ENCODE results near the gene DMAC1. TPM values are rescaled to one million over a fixed set of nuclear protein-coding genes. Genes with fewer than 3 reads are reported as not detected.

The DMAC1 gene
- total RNA-seq, 6 experiments from 2014 or later, result 10.4 to 28.5 (median 23.1) TPM

- 80% methylated on average over 6 of the region's 12 CpGs for WGBS (ENCODE audit: insufficient coverage, low coverage, low lambda C conversion rate, missing lambda C conversion rate)
- Histone ChIP-seq H3K9me3 (no peaks in the 10 kb centered on the region), H3K36me3 (peaks cover 0 to 6% (median 2%) of the 10 kb centered on the region in 4 donors), H3K27me3 (no peaks in the 10 kb centered on the region), H3K4me1 (no peaks in the 10 kb centered on the region), H3K4me3 (no peak overlapping the region), H3K27ac (no peak overlapping the region)
- ATAC-seq, result no peak
- no peak for DNase-seq
- intact Hi-C loops (cut with DNase I), result no loop called here
- no peak for TF ChIP-seq POLR2A (IDR thresholded peaks at IDR 0.05)
- no peak for TF ChIP-seq CTCF (IDR thresholded peaks at IDR 0.05)
Observed at GRCh38 chr9:7790022-7790818, 9.4 kb downstream of the DMAC1 start.

- TF ChIP-seq POLR2A (IDR thresholded peaks at IDR 0.05) (no peak), CTCF (IDR thresholded peaks at IDR 0.05) (no peak)
- Histone ChIP-seq H3K27ac (no peak overlapping the region), H3K4me3 (no peak overlapping the region), H3K27me3 (no peaks in the 10 kb centered on the region), H3K9me3 (no peaks in the 10 kb centered on the region), H3K4me1 (no peaks in the 10 kb centered on the region), H3K36me3 (no peaks in the 10 kb centered on the region)
- no peak for ATAC-seq
- no peak for DNase-seq
- intact Hi-C loops (cut with DNase I), result no loop called here
- WGBS (ENCODE audit: insufficient coverage, low coverage, low lambda C conversion rate, missing lambda C conversion rate), result no CpG with 5 or more reads among the region's 3 CpGs
Observed at GRCh38 chr9:7788772-7789171, 10.8 kb downstream of the DMAC1 start.

GRCh38 chr9:7785813-7786212 lies 13.8 kb downstream of the DMAC1 start:
- Histone ChIP-seq H3K36me3 (no peaks in the 10 kb centered on the region), H3K9me3 (no peaks in the 10 kb centered on the region), H3K27ac (no peak overlapping the region), H3K4me3 (no peak overlapping the region), H3K27me3 (no peaks in the 10 kb centered on the region), H3K4me1 (no peaks in the 10 kb centered on the region)
- TF ChIP-seq CTCF (IDR thresholded peaks at IDR 0.05) (no peak), POLR2A (IDR thresholded peaks at IDR 0.05) (no peak)
- 75% methylated on average over 2 of the region's 3 CpGs for WGBS (ENCODE audit: insufficient coverage, low coverage, low lambda C conversion rate, missing lambda C conversion rate)
- DNase-seq (no peak), ATAC-seq (no peak)
- intact Hi-C loops (cut with DNase I), result no loop called here

- ATAC-seq, result no peak
- no peak for DNase-seq
- no peak overlapping the region for H3K4me3 ChIP-seq
- WGBS (ENCODE audit: insufficient coverage, low coverage, low lambda C conversion rate, missing lambda C conversion rate), result 66% methylated on average over 6 of the region's 6 CpGs
- no peak overlapping the region for H3K27ac ChIP-seq
- no peaks in the 10 kb centered on the region for H3K4me1 ChIP-seq
- H3K36me3 ChIP-seq, result no peaks in the 10 kb centered on the region
- intact Hi-C loops (cut with DNase I), result no loop called here
- TF ChIP-seq POLR2A (IDR thresholded peaks at IDR 0.05), result no peak
- TF ChIP-seq CTCF (IDR thresholded peaks at IDR 0.05), result no peak
- H3K27me3 ChIP-seq, result no peaks in the 10 kb centered on the region
- H3K9me3 ChIP-seq, result no peaks in the 10 kb centered on the region
Observed at GRCh38 chr9:7784472-7784871, 15.1 kb downstream of the DMAC1 start.

All from right lobe of liver (tissue), 6 donors.